Endodermal cell (in vitro differentiated cells): ENCODE data around the gene FLNC. TPM values are rescaled to one million over a fixed set of nuclear protein-coding genes. Genes with fewer than 3 reads are reported as not detected.
A peak's percentile ranks its signal among the peaks of the same experiment; 100 is the strongest.

Experiments
- DNase-seq: peaks from one replicate; pipeline ENCODE4 v3.0.0-alpha.2; 2017
- H3K27ac ChIP-seq: 2 replicates; pipeline ENCODE4 v1.5.1; 2013; ENCODE audit warnings: mild to moderate bottlenecking, low read depth, low read length, moderate library complexity
- H3K27me3 ChIP-seq: 2 replicates; pipeline ENCODE4 v1.6.1; 2013; ENCODE audit warnings: mild to moderate bottlenecking, low read length, moderate library complexity; ENCODE audit not compliant: insufficient read depth, control insufficient read depth, poor library complexity, severe bottlenecking
- H3K36me3 ChIP-seq: 2 replicates; pipeline ENCODE4 v1.7.0; 2013; ENCODE audit warnings: mild to moderate bottlenecking, low read length, moderate library complexity; ENCODE audit not compliant: control insufficient read depth, insufficient read depth
- H3K4me1 ChIP-seq: one replicate; pipeline ENCODE4 v1.7.0; 2013; ENCODE audit warnings: low read length; ENCODE audit not compliant: control insufficient read depth, insufficient read depth
- H3K4me3 ChIP-seq: 2 replicates; pipeline ENCODE4 v1.5.1; 2013; ENCODE audit warnings: mild to moderate bottlenecking, low read length, moderate library complexity
- H3K9ac ChIP-seq: 2 replicates; pipeline ENCODE4 v1.6.1; 2013; ENCODE audit warnings: mild to moderate bottlenecking, low read length, moderate library complexity; ENCODE audit not compliant: poor library complexity, severe bottlenecking; ENCODE audit errors: extremely low read depth
- H3K9me3 ChIP-seq: 2 replicates; pipeline ENCODE4 v1.6.1; 2013; ENCODE audit warnings: mild to moderate bottlenecking, low read length, moderate library complexity; ENCODE audit not compliant: control insufficient read depth
- H3K27ac Mint-ChIP-seq: 2 replicates; pipeline ENCODE4 v1.8.0; 2020; ENCODE audit warnings: mixed read lengths
- H3K27me3 Mint-ChIP-seq: 2 replicates; pipeline ENCODE4 v1.8.0; 2021; ENCODE audit warnings: mild to moderate bottlenecking, mixed read lengths; ENCODE audit not compliant: insufficient read depth
- H3K36me3 Mint-ChIP-seq: 2 replicates; pipeline ENCODE4 v1.8.0; 2020; ENCODE audit warnings: low read depth, mixed read lengths
- H3K4me1 Mint-ChIP-seq: 2 replicates; pipeline ENCODE4 v1.8.0; 2020; ENCODE audit warnings: mixed read lengths
- H3K4me3 Mint-ChIP-seq: 2 replicates; pipeline ENCODE4 v1.8.0; 2020; ENCODE audit warnings: mild to moderate bottlenecking, moderate library complexity, mixed read lengths
- H3K9me3 Mint-ChIP-seq: 2 replicates; pipeline ENCODE4 v1.8.0; 2020; ENCODE audit warnings: mild to moderate bottlenecking, mixed read lengths
- CTCF ChIP-seq: fragments of 200-600 bp; sonication (generic); conservative IDR thresholded peaks from 2 replicates; pipeline ENCODE4 v1.5.0; 2021; ENCODE audit warnings: antibody characterized with exemption, mild to moderate bottlenecking
- WGBS, 2 experiments: methylation state at CpG; one replicate each; pipeline versions ENCODE4 v1.1.5 to v1.1.7; 2013; ENCODE audit warnings: missing lambda C conversion rate in 2 of 2, mixed read lengths in 1 of 2; ENCODE audit not compliant: insufficient coverage in 1 of 2, insufficient read length in 1 of 2; 5-methylcytosine and 5-hydroxymethylcytosine counted together
- total RNA-seq, 2 donors: library from RNA; stranded (reverse); fragmentation: NEBNext Ultra II Directional in 1 of 2; extraction: Animal tissue kit (Norgen Biotek cat#: 25700) in 1 of 2; gene quantifications; 2 replicates in 1 of 2; 3 replicates in 1 of 2; pipeline ENCODE4 v1.2.1, GENCODE V29; 2021

Gene FLNC
- total RNA-seq, 2 donors from 2014 or later = 6.6 to 11.5 TPM

GRCh38 chr7:128794020-128794419, 36.2 kb upstream of the FLNC start:
- H3K27ac Mint-ChIP-seq = no peak overlapping the region
- 89 to 90% methylated on average over 3 of the region's 3 CpGs for WGBS, 2 experiments
- H3K27ac ChIP-seq = no peak overlapping the region

DNA sequence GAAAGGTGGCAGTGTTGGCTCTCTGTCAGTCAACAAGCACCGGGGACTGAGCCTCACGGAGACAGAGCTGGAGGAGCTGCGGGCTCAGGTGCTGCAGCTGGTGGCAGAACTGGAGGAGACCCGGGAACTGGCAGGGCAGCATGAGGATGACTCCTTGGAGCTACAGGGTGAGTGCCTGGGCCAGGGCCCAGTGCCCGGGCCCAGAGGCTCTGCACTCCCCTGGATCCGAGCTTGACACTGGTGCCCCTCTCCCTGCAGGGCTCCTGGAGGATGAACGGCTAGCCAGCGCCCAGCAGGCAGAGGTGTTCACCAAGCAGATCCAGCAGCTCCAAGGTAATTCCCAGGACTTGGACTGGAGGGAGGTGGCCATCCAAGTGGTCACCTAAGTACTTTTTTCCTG, 35.8 kb upstream of the FLNC start:
- Mint-ChIP-seq H3K4me3 (no peak overlapping the region), H3K36me3 (peaks cover 30% of the 10 kb centered on the region), H3K4me1 (peaks cover 7% of the 10 kb centered on the region), H3K27ac (no peak overlapping the region), H3K9me3 (no peaks in the 10 kb centered on the region), H3K27me3 (peaks cover 12% of the 10 kb centered on the region)
- Histone ChIP-seq H3K27ac (no peak overlapping the region), H3K4me3 (no peak overlapping the region), H3K9me3 (no peaks in the 10 kb centered on the region), H3K4me1 (no peaks in the 10 kb centered on the region), H3K27me3 (peaks cover 16% of the 10 kb centered on the region), H3K9ac (no peak overlapping the region), H3K36me3 (no peaks in the 10 kb centered on the region)
- DNase-seq = no peak
- no peak for TF ChIP-seq CTCF
- 92 to 100% methylated on average over 7 to 8 of the region's 8 CpGs for WGBS, 2 experiments

More at GRCh38 chr7:128794020-128794419, 36.2 kb upstream of the FLNC start:
- Mint-ChIP-seq H3K27me3 (peaks cover 16% of the 10 kb centered on the region), H3K9me3 (no peaks in the 10 kb centered on the region), H3K4me1 (peaks cover 7% of the 10 kb centered on the region), H3K36me3 (peaks cover 30% of the 10 kb centered on the region), H3K4me3 (no peak overlapping the region)
- Histone ChIP-seq H3K4me3 (no peak overlapping the region), H3K4me1 (no peaks in the 10 kb centered on the region), H3K9me3 (no peaks in the 10 kb centered on the region), H3K36me3 (no peaks in the 10 kb centered on the region), H3K9ac (no peak overlapping the region), H3K27me3 (peaks cover 20% of the 10 kb centered on the region)
- no peak for DNase-seq
- peak; percentile 35 for TF ChIP-seq CTCF

- H3K9me3 Mint-ChIP-seq = no peaks in the 10 kb centered on the region
These were observed 35.1 kb upstream of the FLNC start for GRCh38 chr7:128795129-128795528.

More at GRCh38 chr7:128795129-128795528, 35.1 kb upstream of the FLNC start:
- Histone ChIP-seq H3K4me1 (no peaks in the 10 kb centered on the region), H3K36me3 (no peaks in the 10 kb centered on the region), H3K9me3 (no peaks in the 10 kb centered on the region), H3K4me3 (no peak overlapping the region), H3K9ac (no peak overlapping the region), H3K27me3 (peaks cover 9% of the 10 kb centered on the region), H3K27ac (no peak overlapping the region)
- Mint-ChIP-seq H3K27ac (no peak overlapping the region), H3K4me1 (peaks cover 6% of the 10 kb centered on the region), H3K4me3 (no peak overlapping the region), H3K36me3 (peaks cover 30% of the 10 kb centered on the region), H3K27me3 (peaks cover 6% of the 10 kb centered on the region)
- 90 to 93% methylated on average over 3 to 4 of the region's 4 CpGs for WGBS, 2 experiments
- DNase-seq = no peak
- TF ChIP-seq CTCF = no peak
